ENCODE measurements around the gene TSNAX. TPM values are rescaled to one million over a fixed set of nuclear protein-coding genes. Genes with fewer than 3 reads are reported as not detected.

Gene TSNAX
- total and polyA plus RNA-seq, 2 of the 8 experiments (the other 6 are each of a cell fraction or from before 2014, with no cell fraction given) = 7.7 to 34.0 TPM

GRCh38 chr1:231527586-231528171, 790 bp upstream of the TSNAX start:
- H3K9me3 ChIP-seq (ENCODE audit: insufficient read depth in 2 of 2, low read depth in 1 of 2, low read length in 1 of 2) = no peaks in the 10 kb centered on the region
- H3K36me3 ChIP-seq (ENCODE audit: control insufficient read depth in 2 of 4, insufficient read depth in 4 of 4, low read length in 3 of 4) = peaks cover 0 to 9% (median 0%) of the 10 kb centered on the region in 4 experiments; a peak in 4 of 8 replicates
- no peak overlapping the region for H3K27ac ChIP-seq (ENCODE audit: low read depth, low read length)
- no peak overlapping the region for H3K56ac ChIP-seq (replicated peaks; ENCODE audit: insufficient read length, low read depth, low read length)
- peaks cover 2 to 20% (median 16%) of the 10 kb centered on the region in 4 experiments; a peak in 6 of 7 replicates for H3K4me1 ChIP-seq (replicated peaks in 1 of 4; ENCODE audit: control insufficient read depth in 3 of 4, insufficient read depth in 4 of 4, low read length in 3 of 4)
- TF ChIP-seq KDM4A (IDR thresholded peaks at IDR 0.05; ENCODE audit: low read depth, low read length, severe bottlenecking) (peak; percentile 24), SAP30 (IDR thresholded peaks at IDR 0.05; ENCODE audit: insufficient read depth, insufficient replicate concordance, low read length) (no peak)
- peak overlapping the region; percentile 27 for H4K5ac ChIP-seq (ENCODE audit: insufficient read length, low read depth, low read length)
- FAIRE-seq (no peak), DNase-seq (ENCODE audit: low read depth in 1 of 2, low spot score in 2 of 2) (no peak)
- H2BK20ac ChIP-seq (ENCODE audit: low read length) = no peak overlapping the region
- H3K4me2 ChIP-seq (ENCODE audit: insufficient read depth in 1 of 2, low read depth in 2 of 2, low read length in 2 of 2) = peak overlapping the region; percentile 84 to 97
- no peak overlapping the region for H2BK120ac ChIP-seq (replicated peaks; ENCODE audit: low read depth, low read length)
- H3K14ac ChIP-seq (ENCODE audit: insufficient read length) = no peak overlapping the region
- WGBS, 2 experiments (ENCODE audit: extremely low coverage in 1 of 2, insufficient coverage in 1 of 2, insufficient read length in 1 of 2, insufficient replicate concordance in 2 of 2, low coverage in 1 of 2, low lambda C conversion rate in 2 of 2, missing lambda C conversion rate in 1 of 2) = 68% methylated on average over 15 of the region's 15 CpGs; no CpG with 5 or more reads in 1 of the 2 experiments
- peaks cover 0 to 3% of the 10 kb centered on the region in 2 experiments for H4K20me1 ChIP-seq (replicated peaks in 1 of 2; ENCODE audit: control insufficient read depth in 1 of 2, insufficient read depth in 2 of 2, low read length in 2 of 2)
- POLR2A ChIA-PET (ENCODE audit: partially characterized antibody) = interaction anchor here (0.5 to 1.4 kb wide), 4 partner anchors 15 to 107 kb away, joined by 3 read pairs; no protein-coding TSS in a partner anchor
- no peaks in the 10 kb centered on the region; a peak in 1 of 7 replicates for H3K27me3 ChIP-seq (replicated peaks in 1 of 4; ENCODE audit: control insufficient read depth in 3 of 4, extremely low read depth in 1 of 4, insufficient read depth in 3 of 4, low read length in 3 of 4)
- H2AFZ ChIP-seq (ENCODE audit: low read length) = 0 out of 2 replicates have a peak overlapping the region, but pooled peaks have one; percentile 44
- 0 out of 2 replicates have a peak overlapping the region, but pooled peaks have one; percentile 100 for H2BK5ac ChIP-seq (ENCODE audit: low read depth, low read length)
- H4K91ac ChIP-seq (replicated peaks; ENCODE audit: insufficient read length, low read length) = no peak overlapping the region
- H3K79me1 ChIP-seq (ENCODE audit: low read depth, low read length) = peaks cover 4% of the 10 kb centered on the region; the same call in 1 of the 2 replicates
- peak overlapping the region in 3 of 4 experiments; percentile 25 to 97 (median 97); a peak in 4 of 7 replicates for H3K9ac ChIP-seq (replicated peaks in 1 of 4; ENCODE audit: extremely low read depth in 1 of 4, low read depth in 3 of 4, low read length in 3 of 4)
- no peak overlapping the region for H3K23ac ChIP-seq (ENCODE audit: insufficient read length)
- peak overlapping the region; percentile 28 for H3K4ac ChIP-seq (replicated peaks; ENCODE audit: insufficient read length, low read depth, low read length)
- H2BK15ac ChIP-seq (ENCODE audit: low read length) = no peak overlapping the region
- H4K8ac ChIP-seq (ENCODE audit: extremely low read depth, insufficient read depth, low read length) = no peak overlapping the region
- H3K79me2 ChIP-seq (ENCODE audit: control insufficient read depth in 1 of 2, insufficient read depth in 2 of 2, low read length in 2 of 2) = peaks cover 7 to 34% of the 10 kb centered on the region in 2 experiments
- H3K4me3 ChIP-seq (ENCODE audit: extremely low read depth in 1 of 4, insufficient read depth in 2 of 4, low read depth in 3 of 4, low read length in 4 of 4) = peak overlapping the region; percentile 83 to 99 (median 97); a peak in 6 of 8 replicates
- H3K23me2 ChIP-seq (ENCODE audit: low read depth, low read length) = peaks cover 4% of the 10 kb centered on the region; the same call in 1 of the 2 replicates
- CTCF ChIA-PET (ENCODE audit: partially characterized antibody) = interaction anchor here (0.7 to 1.5 kb wide), 2 partner anchors 29 to 107 kb away, joined by 4 read pairs; no protein-coding TSS in a partner anchor
- H3K18ac ChIP-seq (ENCODE audit: extremely low read depth, low read length) = peak overlapping the region; percentile 68; the same call in 1 of the 2 replicates
- no peak overlapping the region for H2AK5ac ChIP-seq (ENCODE audit: low read depth, low read length)
- no peak overlapping the region for H2BK12ac ChIP-seq (ENCODE audit: low read depth, low read length)
